HepG2 (cell line): ENCODE data around the gene CD46. TPM values are rescaled to one million over a fixed set of nuclear protein-coding genes. Genes with fewer than 3 reads are reported as not detected.

Experiments
- GATA4 ChIP-seq: sonication (generic); IDR thresholded peaks from 2 replicates; pipeline ENCODE4 v1.6.1; 2016; ENCODE audit warnings: antibody characterized with exemption, low read depth, borderline replicate concordance
- HMG20A ChIP-seq: IDR thresholded peaks from 2 replicates; pipeline ENCODE4 v1.6.1; 2016; ENCODE audit warnings: borderline replicate concordance
- PHF8 ChIP-seq: sonication (generic); formaldehyde crosslinking; IDR thresholded peaks from 2 replicates; pipeline ENCODE4 v1.5.0; 2020; ENCODE audit warnings: missing genetic modification reagents
- PITX1 ChIP-seq: sonication (generic); formaldehyde crosslinking; IDR thresholded peaks from 2 replicates; pipeline ENCODE4 v1.5.1; 2020; ENCODE audit warnings: mild to moderate bottlenecking, missing genetic modification reagents
- ZNF597 ChIP-seq: sonication (generic); formaldehyde crosslinking; IDR thresholded peaks from 2 replicates; pipeline ENCODE4 v1.5.0; 2020; ENCODE audit warnings: missing genetic modification reagents
- ZNF7 ChIP-seq: IDR thresholded peaks from 2 replicates; pipeline ENCODE4 v1.6.1; 2016; ENCODE audit warnings: missing biosample characterization, missing genetic modification reagents
- ZNF770 ChIP-seq: sonication (generic); formaldehyde crosslinking; IDR thresholded peaks from 2 replicates; pipeline ENCODE4 v1.5.0; 2020; ENCODE audit warnings: mild to moderate bottlenecking, missing genetic modification reagents
- ZNF839 ChIP-seq: sonication (generic); formaldehyde crosslinking; IDR thresholded peaks from 2 replicates; pipeline ENCODE4 v1.4.0; 2020; ENCODE audit warnings: missing genetic modification reagents, mild to moderate bottlenecking, borderline replicate concordance
- polyA plus RNA-seq, 8 experiments: library from polyadenylated mRNA; depleted of rRNA in 3 of 8; stranded (reverse) in 7 of 8; unstranded in 1 of 8; fragments of >200 nt; fragmentation: Illumina TruSeq in 4 of 8; extraction: Trizol in 4 of 8; gene quantifications; 2 replicates each; pipeline versions ENCODE4 v1.2.1 to v1.2.3, GENCODE V29; 2011 to 2016; ENCODE audit warnings: low read depth in 4 of 8, missing spikeins in 1 of 8, mixed read lengths in 1 of 8; ENCODE audit not compliant: insufficient read depth in 1 of 8
- total RNA-seq, 5 experiments: library from RNA; depleted of rRNA; stranded (reverse); fragments of >200 nt; fragmentation: Illumina TruSeq; extraction: Trizol; gene quantifications; 2 replicates each; pipeline ENCODE4 v1.2.3, GENCODE V29; 2016; ENCODE audit warnings: low read depth in 1 of 5

The CD46 gene
- total and polyA plus RNA-seq, 2 of the 13 experiments (the other 11 are each of a cell fraction or from before 2014, with no cell fraction given): 130 to 277 TPM

- 0 out of 2 replicates have a peak, but pooled peaks have one; percentile 19 for TF ChIP-seq ZNF770
- 0 out of 2 replicates have a peak, but pooled peaks have one; percentile 12 for TF ChIP-seq PHF8 (CRISPR knock-in tag)
- TF ChIP-seq PITX1 (CRISPR knock-in tag): no peak
- TF ChIP-seq ZNF597 (CRISPR knock-in tag): no peak
- TF ChIP-seq HMG20A (CRISPR knock-in tag): no peak
- no peak for TF ChIP-seq GATA4
- TF ChIP-seq ZNF839 (CRISPR knock-in tag): no peak
- TF ChIP-seq ZNF7 (CRISPR knock-in tag): peak; percentile 88
These were observed 74.1 kb downstream of the CD46 start (continued) for GRCh38 chr1:207825719-207826556.
